Measurements from ENCODE around the gene SKIC8.
A peak's percentile ranks its signal among the peaks of the same experiment; 100 is the strongest.

- peak; percentile 93 for TF ChIP-seq CTCF (conservative IDR thresholded peaks at IDR 0.05)
- no peak for TF ChIP-seq ZFX (IDR thresholded peaks at IDR 0.05)
Observed at GRCh38 chr15:78308422-78309032, 9.1 kb upstream of the SKIC8 start.
